ENCODE data around the gene SCYL3.

DNA sequence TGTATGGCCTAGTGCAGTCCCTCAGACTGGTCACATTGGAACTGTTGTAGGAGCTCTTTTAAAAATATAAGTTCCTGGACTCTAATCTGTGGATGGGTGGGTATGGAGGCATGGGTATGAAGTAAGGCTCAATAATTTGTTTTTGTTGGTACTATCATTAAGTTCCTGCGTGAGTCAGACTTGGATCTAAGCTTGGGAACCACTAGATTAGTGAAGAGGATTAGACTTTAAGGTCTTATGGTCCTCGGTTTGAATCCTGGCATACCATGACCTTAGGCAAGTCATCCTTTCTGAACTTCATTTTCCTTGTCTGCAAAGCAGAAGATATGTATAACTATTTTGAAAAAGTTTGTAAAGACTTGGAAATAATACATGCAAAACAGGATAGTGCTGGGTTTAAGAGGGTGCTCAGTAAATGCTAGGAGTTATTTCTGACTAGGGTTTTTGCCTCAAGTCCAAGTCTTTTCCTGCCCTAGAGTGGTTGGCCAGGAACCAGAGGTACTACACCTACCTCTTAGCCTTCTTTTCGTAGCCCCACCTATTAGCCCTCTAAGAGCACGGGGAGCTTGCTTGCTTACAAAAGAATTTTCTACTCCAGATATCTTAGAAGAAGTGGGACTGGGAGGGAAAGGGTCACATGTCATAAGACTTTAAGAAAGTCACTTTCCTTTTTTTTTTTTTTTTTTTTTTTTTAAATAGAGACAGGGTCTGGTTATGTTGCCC lies 60.4 kb downstream of the SCYL3 start:
- TF ChIP-seq, protein P1, sequence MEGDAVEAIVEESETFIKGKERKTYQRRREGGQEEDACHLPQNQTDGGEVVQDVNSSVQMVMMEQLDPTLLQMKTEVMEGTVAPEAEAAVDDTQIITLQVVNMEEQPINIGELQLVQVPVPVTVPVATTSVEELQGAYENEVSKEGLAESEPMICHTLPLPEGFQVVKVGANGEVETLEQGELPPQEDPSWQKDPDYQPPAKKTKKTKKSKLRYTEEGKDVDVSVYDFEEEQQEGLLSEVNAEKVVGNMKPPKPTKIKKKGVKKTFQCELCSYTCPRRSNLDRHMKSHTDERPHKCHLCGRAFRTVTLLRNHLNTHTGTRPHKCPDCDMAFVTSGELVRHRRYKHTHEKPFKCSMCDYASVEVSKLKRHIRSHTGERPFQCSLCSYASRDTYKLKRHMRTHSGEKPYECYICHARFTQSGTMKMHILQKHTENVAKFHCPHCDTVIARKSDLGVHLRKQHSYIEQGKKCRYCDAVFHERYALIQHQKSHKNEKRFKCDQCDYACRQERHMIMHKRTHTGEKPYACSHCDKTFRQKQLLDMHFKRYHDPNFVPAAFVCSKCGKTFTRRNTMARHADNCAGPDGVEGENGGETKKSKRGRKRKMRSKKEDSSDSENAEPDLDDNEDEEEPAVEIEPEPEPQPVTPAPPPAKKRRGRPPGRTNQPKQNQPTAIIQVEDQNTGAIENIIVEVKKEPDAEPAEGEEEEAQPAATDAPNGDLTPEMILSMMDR (IDR thresholded peaks at IDR 0.05 in 2 of 3, conservative IDR thresholded peaks at IDR 0.05 in 1 of 3; ENCODE audit: borderline replicate concordance in 1 of 3, insufficient read depth in 1 of 3, low read depth in 2 of 3, low read length in 2 of 3): no peak
- TF ChIP-seq CBX3 (IDR thresholded peaks at IDR 0.05; ENCODE audit: low read depth) (no peak), EZH2phosphoT487 (IDR thresholded peaks at IDR 0.05; ENCODE audit: borderline replicate concordance) (no peak), CEBPB (IDR thresholded peaks at IDR 0.05; ENCODE audit: low read depth) (no peak), POLR2AphosphoS5 (IDR thresholded peaks at IDR 0.05; ENCODE audit: low read depth, low read length) (no peak), SRF (IDR thresholded peaks at IDR 0.05; ENCODE audit: low read depth) (no peak), RAD21 (IDR thresholded peaks at IDR 0.05; ENCODE audit: low read depth) (no peak)
